Erythroblast (primary cell): Measurements from ENCODE around the gene TICAM1.
"Not testable (repeated sequence)": the region's sequence is repeated elsewhere in the genome, so short reads cannot be mapped to it uniquely, and the experiment has no call there.

ENCODE experiments used
- GATA1 ChIP-seq: IDR thresholded peaks from 2 replicates; pipeline ENCODE4 v1.6.1; 2011; ENCODE audit warnings: low read depth, mild to moderate bottlenecking, control low read depth, low read length, moderate library complexity
- POLR2A ChIP-seq: IDR thresholded peaks from 2 replicates; pipeline ENCODE4 v1.6.1; 2011; ENCODE audit warnings: mild to moderate bottlenecking, low read length

DNA sequence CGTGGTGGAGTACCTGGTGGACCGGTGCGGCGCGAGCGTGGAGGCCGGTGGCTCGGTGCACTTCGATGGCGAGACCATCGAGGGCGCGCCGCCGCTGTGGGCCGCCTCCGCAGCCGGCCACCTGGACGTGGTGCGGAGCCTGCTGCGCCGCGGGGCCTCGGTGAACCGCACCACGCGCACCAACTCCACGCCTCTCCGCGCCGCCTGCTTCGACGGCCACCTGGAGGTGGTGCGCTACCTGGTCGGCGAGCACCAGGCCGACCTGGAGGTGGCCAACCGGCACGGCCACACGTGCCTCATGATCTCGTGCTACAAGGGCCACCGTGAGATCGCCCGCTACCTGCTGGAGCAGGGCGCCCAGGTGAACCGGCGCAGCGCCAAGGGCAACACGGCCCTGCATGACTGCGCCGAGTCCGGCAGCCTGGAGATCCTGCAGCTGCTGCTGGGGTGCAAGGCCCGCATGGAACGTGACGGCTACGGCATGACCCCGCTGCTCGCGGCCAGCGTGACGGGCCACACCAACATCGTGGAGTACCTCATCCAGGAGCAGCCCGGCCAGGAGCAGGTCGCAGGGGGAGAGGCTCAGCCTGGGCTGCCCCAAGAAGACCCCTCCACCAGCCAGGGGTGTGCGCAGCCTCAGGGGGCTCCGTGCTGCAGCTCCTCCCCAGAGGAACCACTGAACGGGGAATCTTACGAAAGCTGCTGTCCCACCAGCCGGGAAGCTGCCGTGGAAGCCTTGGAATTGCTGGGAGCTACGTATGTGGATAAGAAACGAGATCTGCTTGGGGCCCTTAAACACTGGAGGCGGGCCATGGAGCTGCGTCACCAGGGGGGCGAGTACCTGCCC is 39.3 kb downstream of the TICAM1 start:
- not testable (repeated sequence) for TF ChIP-seq POLR2A, GATA1
